ENCODE results near the gene ANAPC4. TPM values are rescaled to one million over a fixed set of nuclear protein-coding genes. Genes with fewer than 3 reads are reported as not detected.

ANAPC4 gene
- polyA plus RNA-seq, 2 of the 4 experiments (the other 2 are of a cell fraction), result 15.7 to 21.2 TPM

DNA sequence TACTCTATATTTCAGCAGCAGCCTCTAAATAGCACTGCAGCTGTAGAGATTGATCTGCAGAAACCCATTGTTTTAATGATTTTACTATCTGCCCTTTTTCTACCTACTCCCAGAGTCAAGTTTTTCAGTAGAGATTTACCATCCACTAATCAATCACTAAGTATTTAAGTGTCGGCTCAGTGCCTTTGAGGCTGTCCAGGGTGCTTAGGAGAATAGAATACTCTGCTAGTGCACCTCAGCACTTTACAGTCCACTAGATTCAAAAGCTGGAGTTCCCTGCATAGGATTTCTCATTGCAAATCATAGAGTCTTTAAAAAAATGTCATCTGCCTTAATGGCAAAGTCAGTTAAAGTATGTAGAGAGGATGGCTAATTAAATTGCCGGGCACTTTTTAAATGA is 29.6 kb upstream of the ANAPC4 start:
- Histone ChIP-seq H3K4me2 (no peak overlapping the region), H3K27ac (no peak overlapping the region), H3K4me1 (0 out of 3 replicates have a peak, but pooled peaks cover 3% of the 10 kb centered on the region), H3K9me3 (no peaks in the 10 kb centered on the region), H3K4me3 (no peak overlapping the region)
- ATAC-seq, result no peak
- TF ChIP-seq MAFK (IDR thresholded peaks at IDR 0.05; ENCODE audit: partially characterized antibody) (no peak), SMC3 (IDR thresholded peaks at IDR 0.05) (no peak), HEYL (CRISPR knock-in tag; IDR thresholded peaks at IDR 0.05) (no peak)
- TF ChIP-seq, protein P1, sequence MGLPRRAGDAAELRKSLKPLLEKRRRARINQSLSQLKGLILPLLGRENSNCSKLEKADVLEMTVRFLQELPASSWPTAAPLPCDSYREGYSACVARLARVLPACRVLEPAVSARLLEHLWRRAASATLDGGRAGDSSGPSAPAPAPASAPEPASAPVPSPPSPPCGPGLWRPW (IDR thresholded peaks at IDR 0.05), result no peak
- POLR2A ChIA-PET, result no interaction called here
- no peak for FAIRE-seq
- WGBS (ENCODE audit: missing lambda C conversion rate), result 84% methylated on average over 2 of the region's 2 CpGs
- no peak for DNase-seq (ENCODE audit: low read depth in 1 of 2, low spot score in 1 of 2)
- CTCF ChIA-PET, result interaction anchor here (1.3 to 1.4 kb wide), 2 partner anchors 11 to 19 kb away, joined by 3 read pairs; no protein-coding TSS in a partner anchor

DNA sequence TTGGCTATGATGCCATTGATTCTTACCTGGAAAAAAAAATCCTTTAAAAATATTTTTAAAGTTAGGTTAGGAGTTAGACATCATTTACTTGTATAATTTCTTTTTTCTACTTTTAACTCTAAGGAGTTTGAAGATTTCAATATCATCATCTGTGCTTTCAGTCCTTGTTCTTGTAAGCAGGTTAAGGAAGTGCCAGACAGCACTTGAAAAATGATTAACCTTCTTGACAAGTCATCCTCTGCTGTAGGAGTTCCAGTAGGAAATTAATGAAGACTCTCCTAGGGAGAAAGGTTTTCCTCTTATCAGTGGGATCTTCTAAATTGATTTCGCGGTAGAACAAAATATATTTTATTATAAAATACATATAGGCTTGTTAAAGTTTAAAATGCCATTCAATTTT is 29.1 kb upstream of the ANAPC4 start:
- ChIA-PET CTCF (interaction anchor here (1.3 to 1.4 kb wide), 2 partner anchors 10 to 19 kb away, joined by 3 read pairs; no protein-coding TSS in a partner anchor), POLR2A (no interaction called here)
- Histone ChIP-seq H3K9me3 (no peaks in the 10 kb centered on the region), H3K4me1 (0 out of 3 replicates have a peak, but pooled peaks cover 3% of the 10 kb centered on the region), H3K4me3 (no peak overlapping the region), H3K4me2 (no peak overlapping the region), H3K27ac (no peak overlapping the region)
- DNase-seq (ENCODE audit: low read depth in 1 of 2, low spot score in 1 of 2) (no peak), FAIRE-seq (no peak), ATAC-seq (no peak)
- no peak for TF ChIP-seq EHMT2 (IDR thresholded peaks at IDR 0.05; ENCODE audit: low read depth)
- TF ChIP-seq, protein P1 (IDR thresholded peaks at IDR 0.05), result no peak
- WGBS (ENCODE audit: missing lambda C conversion rate), result 94% methylated on average over 2 of the region's 2 CpGs

DNA sequence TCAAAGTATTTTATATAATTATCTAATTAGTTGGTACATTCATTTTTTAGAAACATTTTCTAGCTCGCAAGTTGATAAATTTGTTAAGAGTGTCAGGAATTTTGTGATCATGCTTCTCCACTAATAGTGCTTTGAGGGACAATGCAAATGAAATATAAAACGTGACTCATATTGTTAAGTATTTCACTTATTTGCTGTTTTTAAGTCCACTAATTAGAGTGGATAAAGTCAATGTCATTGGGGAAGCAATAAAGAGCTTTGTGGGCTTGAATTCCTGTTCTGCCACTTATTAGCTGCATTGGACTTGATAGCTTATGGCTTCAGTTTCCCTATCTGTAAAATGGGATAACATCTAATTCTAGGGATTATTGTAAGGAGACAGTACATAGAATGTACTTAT is 26.5 kb upstream of the ANAPC4 start:
- Histone ChIP-seq H3K4me3 (no peak overlapping the region), H3K4me1 (0 out of 3 replicates have a peak, but pooled peaks cover 3% of the 10 kb centered on the region), H3K27ac (no peak overlapping the region), H3K4me2 (no peak overlapping the region), H3K9me3 (no peaks in the 10 kb centered on the region)
- no peak for FAIRE-seq
- 77% methylated on average over 2 of the region's 2 CpGs for WGBS (ENCODE audit: missing lambda C conversion rate)
- TF ChIP-seq, protein P2, sequence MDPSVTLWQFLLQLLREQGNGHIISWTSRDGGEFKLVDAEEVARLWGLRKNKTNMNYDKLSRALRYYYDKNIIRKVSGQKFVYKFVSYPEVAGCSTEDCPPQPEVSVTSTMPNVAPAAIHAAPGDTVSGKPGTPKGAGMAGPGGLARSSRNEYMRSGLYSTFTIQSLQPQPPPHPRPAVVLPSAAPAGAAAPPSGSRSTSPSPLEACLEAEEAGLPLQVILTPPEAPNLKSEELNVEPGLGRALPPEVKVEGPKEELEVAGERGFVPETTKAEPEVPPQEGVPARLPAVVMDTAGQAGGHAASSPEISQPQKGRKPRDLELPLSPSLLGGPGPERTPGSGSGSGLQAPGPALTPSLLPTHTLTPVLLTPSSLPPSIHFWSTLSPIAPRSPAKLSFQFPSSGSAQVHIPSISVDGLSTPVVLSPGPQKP (IDR thresholded peaks at IDR 0.05; ENCODE audit: low read depth, low read length), result no peak
- no peak for TF ChIP-seq CHD2 (IDR thresholded peaks at IDR 0.05; ENCODE audit: low read length, partially characterized antibody)
- no peak for TF ChIP-seq JUN (IDR thresholded peaks at IDR 0.05)
- no peak for TF ChIP-seq HEYL (CRISPR knock-in tag; IDR thresholded peaks at IDR 0.05)
- TF ChIP-seq, protein P3, sequence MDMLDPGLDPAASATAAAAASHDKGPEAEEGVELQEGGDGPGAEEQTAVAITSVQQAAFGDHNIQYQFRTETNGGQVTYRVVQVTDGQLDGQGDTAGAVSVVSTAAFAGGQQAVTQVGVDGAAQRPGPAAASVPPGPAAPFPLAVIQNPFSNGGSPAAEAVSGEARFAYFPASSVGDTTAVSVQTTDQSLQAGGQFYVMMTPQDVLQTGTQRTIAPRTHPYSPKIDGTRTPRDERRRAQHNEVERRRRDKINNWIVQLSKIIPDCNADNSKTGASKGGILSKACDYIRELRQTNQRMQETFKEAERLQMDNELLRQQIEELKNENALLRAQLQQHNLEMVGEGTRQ (IDR thresholded peaks at IDR 0.05), result no peak
- TF ChIP-seq GATA3 (IDR thresholded peaks at IDR 0.05; ENCODE audit: borderline replicate concordance), result no peak
- TF ChIP-seq SREBF2 (IDR thresholded peaks at IDR 0.05), result no peak
- TF ChIP-seq SMC3 (IDR thresholded peaks at IDR 0.05), result no peak
- no peak for TF ChIP-seq FOXS1 (CRISPR knock-in tag; IDR thresholded peaks at IDR 0.05)
- no peak for TF ChIP-seq POLR2AphosphoS2 (conservative IDR thresholded peaks at IDR 0.05; ENCODE audit: low read length)
- TF ChIP-seq TFCP2L1 (CRISPR knock-in tag; IDR thresholded peaks at IDR 0.05), result no peak
- CTCF ChIA-PET, result interaction anchor here (0.9 to 2.7 kb wide), 3 partner anchors 18 to 38 kb away, joined by 4 to 8 read pairs (median 4); partner anchors contain the start of gene ZCCHC4
- DNase-seq (ENCODE audit: low read depth in 1 of 2, low spot score in 1 of 2), result no peak
- no peak for ATAC-seq
- POLR2A ChIA-PET, result no interaction called here

DNA sequence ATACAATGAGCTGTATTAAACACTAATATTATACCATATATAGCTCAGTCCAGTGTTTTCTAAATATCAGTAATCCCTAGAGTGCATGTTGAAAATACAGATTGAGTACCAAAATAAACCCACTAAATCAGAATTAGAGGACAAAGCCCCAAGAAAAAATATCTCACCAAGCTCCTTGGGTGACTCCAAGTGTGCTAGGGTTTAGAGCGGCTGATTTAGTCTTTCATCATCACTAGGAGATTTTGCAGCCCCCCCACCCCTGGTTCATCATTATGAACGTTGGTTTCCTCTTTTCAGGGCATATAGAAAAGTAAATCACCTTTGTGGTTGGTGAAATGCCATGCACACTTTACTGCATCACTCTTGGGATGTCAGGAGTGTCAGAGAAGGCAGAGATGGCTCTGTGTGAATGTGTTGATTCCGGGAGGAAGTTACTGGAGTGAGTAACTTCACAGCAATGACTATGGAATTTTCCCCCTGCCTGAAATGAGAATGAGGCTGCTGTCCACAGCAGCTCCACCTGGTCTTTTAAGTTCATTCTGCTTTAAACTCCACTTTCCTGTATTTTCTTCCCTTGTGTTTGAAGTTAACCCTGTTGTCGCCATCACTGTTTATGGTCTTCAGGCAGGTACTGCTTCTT is 25.2 kb upstream of the ANAPC4 start:
- Histone ChIP-seq H3K4me1 (0 out of 3 replicates have a peak, but pooled peaks cover 3% of the 10 kb centered on the region), H3K4me3 (no peak overlapping the region), H3K9me3 (no peaks in the 10 kb centered on the region), H3K4me2 (no peak overlapping the region), H3K27ac (no peak overlapping the region)
- no peak for ATAC-seq
- POLR2A ChIA-PET, result no interaction called here
- 61% methylated on average over 4 of the region's 4 CpGs for WGBS (ENCODE audit: missing lambda C conversion rate)
- DNase-seq (ENCODE audit: low read depth in 1 of 2, low spot score in 1 of 2), result no peak
- no peak for FAIRE-seq
- CTCF ChIA-PET, result interaction anchor here (0.7 to 2.7 kb wide), 3 partner anchors 21 to 440 kb away, joined by 3 to 8 read pairs (median 4); partner anchors contain the start of gene ZCCHC4
- TF ChIP-seq POLR2A (IDR thresholded peaks at IDR 0.05; ENCODE audit: low read length), result no peak
- TF ChIP-seq, protein P4, sequence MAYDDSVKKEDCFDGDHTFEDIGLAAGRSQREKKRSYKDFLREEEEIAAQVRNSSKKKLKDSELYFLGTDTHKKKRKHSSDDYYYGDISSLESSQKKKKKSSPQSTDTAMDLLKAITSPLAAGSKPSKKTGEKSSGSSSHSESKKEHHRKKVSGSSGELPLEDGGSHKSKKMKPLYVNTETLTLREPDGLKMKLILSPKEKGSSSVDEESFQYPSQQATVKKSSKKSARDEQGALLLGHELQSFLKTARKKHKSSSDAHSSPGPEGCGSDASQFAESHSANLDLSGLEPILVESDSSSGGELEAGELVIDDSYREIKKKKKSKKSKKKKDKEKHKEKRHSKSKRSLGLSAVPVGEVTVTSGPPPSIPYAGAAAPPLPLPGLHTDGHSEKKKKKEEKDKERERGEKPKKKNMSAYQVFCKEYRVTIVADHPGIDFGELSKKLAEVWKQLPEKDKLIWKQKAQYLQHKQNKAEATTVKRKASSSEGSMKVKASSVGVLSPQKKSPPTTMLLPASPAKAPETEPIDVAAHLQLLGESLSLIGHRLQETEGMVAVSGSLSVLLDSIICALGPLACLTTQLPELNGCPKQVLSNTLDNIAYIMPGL (CRISPR knock-in tag; IDR thresholded peaks at IDR 0.05; ENCODE audit: borderline replicate concordance), result no peak
- TF ChIP-seq ZFP36 (IDR thresholded peaks at IDR 0.05; ENCODE audit: borderline replicate concordance, partially characterized antibody), result no peak
- TF ChIP-seq MYC (IDR thresholded peaks at IDR 0.05; ENCODE audit: borderline replicate concordance, low read length), result no peak
- TF ChIP-seq HDAC2 (IDR thresholded peaks at IDR 0.05), result no peak
- no peak for TF ChIP-seq FOSB (CRISPR knock-in tag; IDR thresholded peaks at IDR 0.05)
- TF ChIP-seq ZNF302 (CRISPR knock-in tag; IDR thresholded peaks at IDR 0.05), result no peak
- TF ChIP-seq ESRRA (IDR thresholded peaks at IDR 0.05; ENCODE audit: borderline replicate concordance, low read length), result no peak
- TF ChIP-seq CBX8 (IDR thresholded peaks at IDR 0.05), result no peak
- no peak for TF ChIP-seq CHD4 (IDR thresholded peaks at IDR 0.05; ENCODE audit: borderline replicate concordance)
- no peak for TF ChIP-seq BHLHE40 (IDR thresholded peaks at IDR 0.05; ENCODE audit: low read depth, low read length)
